Measurements from ENCODE around the gene PTDSS2. TPM values are rescaled to one million over a fixed set of nuclear protein-coding genes. Genes with fewer than 3 reads are reported as not detected.

Gene PTDSS2
- total and polyA plus RNA-seq, 2 experiments from 2014 or later, result 22.7 to 145 TPM

GRCh38 chr11:445765-446588 lies 4.1 kb upstream of the PTDSS2 start:
- H3K9me2 ChIP-seq (ENCODE audit: insufficient read depth), result no peaks in the 10 kb centered on the region
- no peak for ATAC-seq
- Mint-ChIP-seq H3K36me3 (ENCODE audit: low read depth) (peaks cover 2% of the 10 kb centered on the region; the same call in 2 of the 3 replicates), H3K9me3 (no peaks in the 10 kb centered on the region), H3K27me3 (ENCODE audit: insufficient read depth, low read depth, poor library complexity) (peaks cover 32% of the 10 kb centered on the region), H3K4me1 (peaks cover 13% of the 10 kb centered on the region), H3K27ac (no peak overlapping the region), H3K4me3 (no peak overlapping the region)
- H3K27me3 ChIP-seq (ENCODE audit: insufficient read depth), result no peaks in the 10 kb centered on the region
- H3K36me3 ChIP-seq (ENCODE audit: insufficient read depth), result no peaks in the 10 kb centered on the region
- TF ChIP-seq ZNF462 (CRISPR knock-in tag; IDR thresholded peaks at IDR 0.05) (no peak), EZH2 (IDR thresholded peaks at IDR 0.05; ENCODE audit: low read depth, unreplicated experiment) (no peak), JUNB (IDR thresholded peaks at IDR 0.05; ENCODE audit: unreplicated experiment) (no peak), POLR2AphosphoS5 (IDR thresholded peaks at IDR 0.05; ENCODE audit: low read depth) (no peak), NANOG (IDR thresholded peaks at IDR 0.05; ENCODE audit: borderline replicate concordance) (no peak), STAT1 (IDR thresholded peaks at IDR 0.05; ENCODE audit: unreplicated experiment) (no peak), CTCF (conservative IDR thresholded peaks at IDR 0.05; ENCODE audit: low read depth in 2 of 2) (no peak)
- TF ChIP-seq, protein P1, sequence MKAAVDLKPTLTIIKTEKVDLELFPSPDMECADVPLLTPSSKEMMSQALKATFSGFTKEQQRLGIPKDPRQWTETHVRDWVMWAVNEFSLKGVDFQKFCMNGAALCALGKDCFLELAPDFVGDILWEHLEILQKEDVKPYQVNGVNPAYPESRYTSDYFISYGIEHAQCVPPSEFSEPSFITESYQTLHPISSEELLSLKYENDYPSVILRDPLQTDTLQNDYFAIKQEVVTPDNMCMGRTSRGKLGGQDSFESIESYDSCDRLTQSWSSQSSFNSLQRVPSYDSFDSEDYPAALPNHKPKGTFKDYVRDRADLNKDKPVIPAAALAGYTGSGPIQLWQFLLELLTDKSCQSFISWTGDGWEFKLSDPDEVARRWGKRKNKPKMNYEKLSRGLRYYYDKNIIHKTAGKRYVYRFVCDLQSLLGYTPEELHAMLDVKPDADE (IDR thresholded peaks at IDR 0.05), result no peak
- no peak overlapping the region for H3K4me2 ChIP-seq
- no peak overlapping the region for H3K27ac ChIP-seq (ENCODE audit: low read depth)
- H3F3A ChIP-seq (replicated peaks; ENCODE audit: low read depth), result peaks cover 25% of the 10 kb centered on the region
- no peaks in the 10 kb centered on the region for H4K20me1 ChIP-seq (replicated peaks; ENCODE audit: insufficient read depth)
- H3K4me1 ChIP-seq (ENCODE audit: insufficient read depth), result peaks cover 14% of the 10 kb centered on the region
- H2AFZ ChIP-seq, result no peak overlapping the region
- no peak overlapping the region for H3K4me3 ChIP-seq
- peaks cover 6% of the 10 kb centered on the region for H3K79me2 ChIP-seq (replicated peaks; ENCODE audit: insufficient read depth)
- DNase-seq (ENCODE audit: low spot score), result no peak

All from GM23338 (cell line).